GM19351 (cell line): Measurements from ENCODE around the gene SLC38A9.
"Not testable (repeated sequence)": the region's sequence is repeated elsewhere in the genome, so short reads cannot be mapped to it uniquely, and the experiment has no call there.

Experiments
- ATAC-seq: cut with Tn5 transposase; IDR thresholded peaks from one replicate; pipeline ENCODE4 v1.9.1; 2021; ENCODE audit warnings: mild to moderate bottlenecking, moderate library complexity; ENCODE audit not compliant: unreplicated experiment

SLC38A9 gene

GRCh38 chr5:55712023-55712859 lies at the start of gene SLC38A9:
TSS of gene SLC38A9 (minus strand) at chr5:55712324. CDS start at chr5:55697958, 14,366 bp downstream.
- peak; percentile 100 for ATAC-seq

GRCh38 chr5:55761721-55762120 lies 49.6 kb upstream of the SLC38A9 start:
- ATAC-seq, result not testable (repeated sequence)

- ATAC-seq, result no peak
Observed at GRCh38 chr5:55758714-55759113, 46.6 kb upstream of the SLC38A9 start.

- ATAC-seq, result no peak
Observed at GRCh38 chr5:55758231-55758630, 46.1 kb upstream of the SLC38A9 start.

- ATAC-seq, result no peak
Observed at GRCh38 chr5:55750499-55750898, 38.4 kb upstream of the SLC38A9 start.

- no peak for ATAC-seq
Observed at GRCh38 chr5:55750063-55750462, 37.9 kb upstream of the SLC38A9 start.

GRCh38 chr5:55749387-55749786 lies 37.3 kb upstream of the SLC38A9 start:
- ATAC-seq, result no peak

- no peak for ATAC-seq
Observed at GRCh38 chr5:55747778-55748318, 35.7 kb upstream of the SLC38A9 start.

- ATAC-seq, result no peak
Observed at GRCh38 chr5:55742778-55743177, 30.7 kb upstream of the SLC38A9 start.

- ATAC-seq, result no peak
Observed at GRCh38 chr5:55737793-55738192, 25.7 kb upstream of the SLC38A9 start, which contains the start of gene DDX4. TSS of gene DDX4 (plus strand) at chr5:55738061. CDS start at chr5:55738964, 903 bp downstream.

- ATAC-seq, result no peak
Observed at GRCh38 chr5:55734658-55735057, 22.5 kb upstream of the SLC38A9 start.

- ATAC-seq, result no peak
Observed at GRCh38 chr5:55732585-55732984, 20.5 kb upstream of the SLC38A9 start.

GRCh38 chr5:55731848-55732247 lies 19.7 kb upstream of the SLC38A9 start:
- ATAC-seq, result no peak

GRCh38 chr5:55724281-55724680 lies 12.2 kb upstream of the SLC38A9 start:
- no peak for ATAC-seq

GRCh38 chr5:55720188-55720703 lies 8.1 kb upstream of the SLC38A9 start:
- no peak for ATAC-seq

GRCh38 chr5:55719026-55719425 lies 6.9 kb upstream of the SLC38A9 start:
- ATAC-seq, result not testable (repeated sequence)

- no peak for ATAC-seq
Observed at GRCh38 chr5:55715519-55716078, 3.5 kb upstream of the SLC38A9 start.

GRCh38 chr5:55714749-55715148 lies 2.6 kb upstream of the SLC38A9 start:
- no peak for ATAC-seq

- ATAC-seq, result no peak
Observed at GRCh38 chr5:55714339-55714738, 2.2 kb upstream of the SLC38A9 start.

- no peak for ATAC-seq
Observed at GRCh38 chr5:55713871-55714270, 1.7 kb upstream of the SLC38A9 start.

- ATAC-seq, result no peak
Observed at GRCh38 chr5:55711507-55712022, 559 bp downstream of the SLC38A9 start.

GRCh38 chr5:55708732-55709131 lies 3.4 kb downstream of the SLC38A9 start:
- ATAC-seq, result no peak
